Choroid plexus epithelial cell (primary cell): ENCODE results near the gene TRMT10C.

Experiments used
- DNase-seq: peaks from one replicate; pipeline ENCODE4 v3.0.0-alpha.2; 2010; ENCODE audit warnings: low read depth
- H3K4me3 ChIP-seq: 2 replicates; pipeline ENCODE4 v1.5.1; 2011; ENCODE audit warnings: low read depth, mild to moderate bottlenecking, control low read depth, low read length, moderate library complexity
- TF ChIP-seq, protein P1 (sequence below): conservative IDR thresholded peaks from 2 replicates; pipeline ENCODE4 v1.5.1; 2011; ENCODE audit warnings: low read depth, mild to moderate bottlenecking, control low read depth, inconsistent platforms, low read length, moderate library complexity

TRMT10C gene

DNA sequence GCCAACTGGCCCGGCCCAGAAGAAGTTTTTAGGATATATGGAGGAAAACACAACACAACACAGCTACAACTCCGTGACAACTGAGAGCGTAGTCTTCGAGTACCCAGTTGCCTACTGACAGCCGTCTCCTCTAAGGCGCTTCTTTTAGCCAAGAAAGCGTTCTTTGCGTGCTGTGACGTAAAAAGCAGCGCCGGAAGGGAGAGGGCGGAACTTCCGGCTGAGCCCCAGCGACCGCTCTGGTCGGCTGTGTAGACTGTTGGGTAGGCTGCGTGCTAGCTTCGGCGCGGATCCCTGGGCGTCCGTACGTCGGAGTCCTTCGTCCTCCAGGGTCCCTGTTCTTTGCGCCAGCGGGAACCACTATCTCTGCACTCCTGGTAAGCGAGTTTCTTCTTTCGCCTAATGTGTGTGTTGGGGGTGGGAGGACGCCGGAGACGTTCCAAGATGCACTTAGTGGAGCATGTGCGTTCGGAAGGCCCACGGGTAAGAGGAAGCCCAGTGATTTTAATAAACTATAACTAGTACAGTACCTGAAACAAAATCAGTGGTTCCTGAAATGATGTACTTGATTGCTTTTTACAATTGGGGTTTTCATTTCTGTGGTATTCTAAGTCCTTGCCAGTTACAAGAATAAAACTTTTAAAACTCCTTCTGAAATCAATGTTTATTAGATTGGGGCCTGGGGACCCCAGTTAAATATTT, at the start of gene TRMT10C:
TSS of gene TRMT10C (plus strand) at position 239 of the 699 bp plus-strand sequence. CDS start 2,914 bp downstream, outside the sequence.
- peak; percentile 95 for DNase-seq
- H3K4me3 ChIP-seq: peak within 1 kb of the TSS; percentile 95
- TF ChIP-seq, protein P1, sequence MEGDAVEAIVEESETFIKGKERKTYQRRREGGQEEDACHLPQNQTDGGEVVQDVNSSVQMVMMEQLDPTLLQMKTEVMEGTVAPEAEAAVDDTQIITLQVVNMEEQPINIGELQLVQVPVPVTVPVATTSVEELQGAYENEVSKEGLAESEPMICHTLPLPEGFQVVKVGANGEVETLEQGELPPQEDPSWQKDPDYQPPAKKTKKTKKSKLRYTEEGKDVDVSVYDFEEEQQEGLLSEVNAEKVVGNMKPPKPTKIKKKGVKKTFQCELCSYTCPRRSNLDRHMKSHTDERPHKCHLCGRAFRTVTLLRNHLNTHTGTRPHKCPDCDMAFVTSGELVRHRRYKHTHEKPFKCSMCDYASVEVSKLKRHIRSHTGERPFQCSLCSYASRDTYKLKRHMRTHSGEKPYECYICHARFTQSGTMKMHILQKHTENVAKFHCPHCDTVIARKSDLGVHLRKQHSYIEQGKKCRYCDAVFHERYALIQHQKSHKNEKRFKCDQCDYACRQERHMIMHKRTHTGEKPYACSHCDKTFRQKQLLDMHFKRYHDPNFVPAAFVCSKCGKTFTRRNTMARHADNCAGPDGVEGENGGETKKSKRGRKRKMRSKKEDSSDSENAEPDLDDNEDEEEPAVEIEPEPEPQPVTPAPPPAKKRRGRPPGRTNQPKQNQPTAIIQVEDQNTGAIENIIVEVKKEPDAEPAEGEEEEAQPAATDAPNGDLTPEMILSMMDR: no peak

DNA sequence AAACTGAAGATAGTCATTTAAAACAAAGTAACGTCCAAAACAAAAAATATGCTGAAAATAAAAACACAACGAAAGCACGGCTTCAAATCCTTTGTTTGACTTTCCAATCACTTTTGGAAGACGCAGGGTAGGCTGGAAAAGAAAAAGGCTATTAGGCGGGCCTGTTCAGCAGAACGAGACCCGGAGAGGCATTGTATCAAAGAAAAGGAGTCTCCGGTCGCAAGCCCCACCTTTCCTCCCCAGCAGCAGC, 49.3 kb upstream of the TRMT10C start:
- DNase-seq: no peak
- TF ChIP-seq, protein P1: no peak
- H3K4me3 ChIP-seq: peak overlapping the region; percentile 86

DNA sequence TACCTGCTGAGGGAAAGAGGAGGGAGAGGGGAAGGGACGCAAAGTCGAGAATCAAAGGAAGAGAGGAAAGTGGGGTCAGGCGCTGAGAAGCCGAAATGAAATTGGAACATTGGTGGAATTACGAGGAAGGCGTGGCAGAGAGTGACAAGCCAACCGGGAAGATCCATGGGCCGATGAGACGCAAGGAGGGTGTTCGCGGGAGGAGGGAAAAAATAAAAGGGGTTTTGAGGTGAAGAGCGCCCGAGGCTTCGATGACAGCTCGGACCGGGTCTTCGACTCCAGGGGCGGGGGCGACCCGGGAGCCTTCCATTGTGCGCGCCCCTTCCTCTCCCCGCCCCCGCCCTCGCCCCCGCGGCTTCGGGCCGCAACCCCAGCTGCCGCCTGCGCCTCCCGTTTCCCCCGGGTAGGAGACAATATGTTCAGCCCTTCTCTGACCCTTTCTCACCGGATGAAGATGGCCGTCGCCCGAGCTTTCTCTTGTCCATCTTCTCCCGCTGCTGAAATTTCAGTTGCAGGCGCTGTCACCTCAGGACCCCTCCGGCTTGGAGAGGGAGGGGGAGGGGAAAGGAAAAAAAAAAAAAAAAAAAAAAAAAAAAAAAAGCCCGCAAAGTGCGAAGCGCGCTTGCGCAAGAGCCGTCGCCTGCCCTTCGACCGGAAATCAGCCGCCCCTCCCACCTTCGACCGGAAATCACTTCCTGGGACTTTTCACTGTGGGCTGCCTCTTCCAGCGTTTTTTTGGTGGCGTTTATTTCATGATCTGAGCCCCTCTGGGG, 48.8 kb upstream of the TRMT10C start, which contains the start of gene SENP7:
TSS of gene SENP7 (minus strand) at position 567 of the 773 bp plus-strand sequence. CDS start at position 485, 82 bp downstream.
- H3K4me3 ChIP-seq: peak within 1 kb of the TSS; percentile 86
- DNase-seq: peak; percentile 84
- TF ChIP-seq, protein P1: no peak

DNA sequence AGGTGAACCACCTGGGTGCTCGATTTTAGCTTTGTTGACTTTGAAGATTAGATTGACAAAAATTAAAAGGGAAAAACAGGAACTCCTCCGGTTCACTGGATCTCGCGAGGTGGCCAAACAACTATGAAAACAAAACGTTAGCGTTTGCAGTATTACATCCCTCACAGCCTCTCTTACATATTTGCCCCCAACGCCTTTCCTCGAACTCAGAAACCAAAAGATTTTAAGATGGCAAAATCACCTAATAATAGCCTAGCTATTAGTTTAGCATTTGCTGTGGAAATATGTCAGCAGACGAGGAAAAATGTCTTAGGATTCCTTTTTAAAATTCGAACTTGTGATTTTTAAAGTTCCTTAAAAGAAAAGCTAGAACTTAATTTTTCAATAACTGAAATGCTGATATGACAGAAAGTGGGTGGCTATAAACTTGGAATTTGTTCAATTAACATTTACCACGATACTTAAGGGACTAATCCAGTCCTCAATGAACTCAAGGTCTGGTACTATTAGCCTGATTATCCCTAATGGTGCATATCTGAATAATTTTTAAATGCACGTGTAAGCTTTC, 48.2 kb upstream of the TRMT10C start:
- TF ChIP-seq, protein P1: no peak
- DNase-seq: peak; percentile 76
- H3K4me3 ChIP-seq: peak overlapping the region; percentile 86

DNA sequence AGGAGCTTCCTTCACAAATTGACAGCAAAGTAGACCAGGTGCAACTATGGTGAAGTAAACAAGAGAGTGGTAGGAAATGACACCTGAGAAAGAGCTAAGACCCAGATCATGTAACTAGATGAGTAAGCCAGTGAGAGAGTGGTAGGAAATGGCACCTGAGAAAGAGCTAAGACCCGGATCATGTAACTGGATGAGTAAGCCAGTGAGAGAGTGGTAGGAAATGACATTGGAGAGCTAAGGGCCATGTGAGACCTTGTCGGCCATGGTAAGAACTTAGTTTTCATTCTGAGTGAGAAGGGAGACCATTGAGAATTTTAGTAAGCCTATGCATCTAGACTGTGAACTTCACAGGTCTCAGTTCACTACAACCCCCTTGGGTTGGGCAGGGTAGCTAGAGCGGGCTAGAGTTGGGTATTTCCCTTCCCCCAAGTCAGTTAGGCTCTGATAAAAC, 43.2 kb upstream of the TRMT10C start:
- DNase-seq: peak; percentile 10
- TF ChIP-seq, protein P1: no peak
- no peak overlapping the region for H3K4me3 ChIP-seq

DNA sequence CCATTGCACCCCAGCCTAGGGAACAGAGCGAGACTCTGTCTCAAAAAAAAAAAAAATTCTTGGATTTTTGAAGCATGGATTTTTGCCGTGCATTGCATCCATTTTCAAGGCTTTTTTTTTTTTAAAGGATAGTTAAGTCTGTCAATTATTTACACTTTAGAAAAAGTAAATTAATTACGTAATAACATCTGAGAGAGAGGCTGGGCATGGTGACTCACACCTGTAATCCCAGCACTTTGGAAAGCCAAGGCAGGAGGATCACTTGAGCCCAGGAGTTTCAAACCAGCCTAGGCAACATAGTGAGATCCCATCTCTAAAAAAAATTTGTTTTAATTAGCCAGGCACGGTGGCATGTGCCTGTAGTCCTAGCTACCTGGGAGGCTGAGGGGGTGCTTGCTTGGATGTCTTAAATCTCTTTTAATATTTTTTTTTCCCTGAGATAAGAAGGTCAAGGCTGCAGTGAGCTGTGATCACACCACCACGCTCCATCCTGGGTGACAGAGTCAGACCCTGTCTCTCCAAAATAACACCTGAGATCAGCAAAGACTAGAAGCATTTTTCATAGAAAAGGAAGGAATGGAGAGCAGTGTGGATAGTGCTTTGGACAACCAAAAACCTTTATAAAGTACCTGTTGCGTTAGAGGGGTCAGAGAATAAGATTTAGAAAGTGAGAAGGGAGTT, 41.8 kb upstream of the TRMT10C start:
- TF ChIP-seq, protein P1: no peak
- H3K4me3 ChIP-seq: no peak overlapping the region
- DNase-seq: no peak
